ENCODE measurements around the gene ASXL2.

Gene ASXL2

DNA sequence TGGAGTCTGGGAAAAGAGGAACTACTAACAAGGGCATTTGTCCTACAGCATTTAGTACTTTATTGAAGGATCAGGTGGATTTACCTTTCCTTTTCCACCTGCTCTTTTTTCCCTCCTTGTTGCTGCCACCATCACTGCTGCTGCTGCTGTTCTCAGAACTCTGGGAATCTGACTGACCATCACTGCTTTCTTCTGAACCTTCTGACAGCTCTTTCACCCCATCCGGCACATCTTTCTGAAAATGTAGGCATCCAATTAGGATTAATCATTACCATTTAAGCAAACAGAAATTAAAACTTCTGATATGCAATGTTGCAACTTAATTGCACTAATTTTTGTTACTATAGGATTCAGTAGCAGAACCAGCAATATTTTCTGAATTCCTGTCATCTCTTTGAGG lies 79.0 kb downstream of the ASXL2 start:
- H3K9ac ChIP-seq (ENCODE audit: low read depth, low read length, poor library complexity, severe bottlenecking) = no peak overlapping the region
- H3K79me2 ChIP-seq (ENCODE audit: insufficient read depth, low read length) = peaks cover 7% of the 10 kb centered on the region

DNA sequence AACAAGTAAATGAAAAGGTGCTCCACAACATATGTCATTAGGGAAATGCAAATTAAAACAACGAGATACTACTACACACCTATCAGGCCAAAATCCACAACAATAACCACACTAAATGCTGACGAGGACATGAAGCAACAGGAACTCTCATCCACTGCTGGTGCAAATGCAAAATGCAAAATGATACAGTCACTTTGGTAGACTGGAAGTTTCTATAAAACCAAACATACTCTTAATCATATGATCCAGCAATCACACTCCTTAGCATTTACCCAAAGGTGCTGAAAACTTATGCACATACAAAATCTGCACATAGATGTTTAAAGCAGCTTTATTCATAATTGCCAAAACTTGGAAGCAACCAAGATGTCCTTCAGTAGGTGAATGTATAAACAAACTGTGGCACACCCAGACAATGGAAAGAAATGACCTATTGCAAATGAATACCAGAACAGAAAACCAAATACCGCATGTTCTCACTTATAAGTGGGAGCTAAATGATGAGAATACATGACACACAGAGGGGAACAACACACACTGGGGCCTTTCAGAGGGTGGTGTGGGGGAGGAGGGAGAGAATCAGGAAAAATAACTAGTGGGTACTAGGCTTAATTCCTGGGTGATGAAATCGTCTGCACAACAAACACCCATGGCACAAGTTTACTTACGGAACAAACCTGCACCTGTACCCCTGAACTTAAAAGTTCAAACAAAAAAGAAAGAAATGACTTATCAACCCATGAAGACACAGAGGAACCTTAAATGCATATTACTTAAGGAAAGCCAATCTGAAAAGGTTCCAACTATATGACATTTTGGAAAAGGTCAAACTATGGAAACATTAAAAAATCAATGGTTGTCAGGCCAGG lies 80.4 kb downstream of the ASXL2 start:
- no peak for TF ChIP-seq CTCF (conservative IDR thresholded peaks at IDR 0.05; ENCODE audit: low read length)
- TF ChIP-seq EZH2phosphoT487 (IDR thresholded peaks at IDR 0.05; ENCODE audit: borderline replicate concordance) = no peak
- Histone ChIP-seq H3K27me3 (ENCODE audit: insufficient read depth, low read length, poor library complexity, severe bottlenecking) (no peaks in the 10 kb centered on the region), H2AFZ (ENCODE audit: low read length) (no peak overlapping the region), H3F3A (ENCODE audit: low read depth) (no peaks in the 10 kb centered on the region), H3K4me2 (ENCODE audit: low read depth, low read length, poor library complexity, severe bottlenecking) (no peak overlapping the region), H4K20me1 (ENCODE audit: insufficient read depth, low read length, poor library complexity, severe bottlenecking) (peaks cover 7% of the 10 kb centered on the region), H3K79me2 (ENCODE audit: insufficient read depth, low read length) (peaks cover 17% of the 10 kb centered on the region), H3K36me3 (ENCODE audit: insufficient read depth, low read length) (peaks cover 31% of the 10 kb centered on the region), H3K4me3 (ENCODE audit: low read length, poor library complexity, severe bottlenecking) (no peak overlapping the region), H3K9ac (ENCODE audit: low read depth, low read length, poor library complexity, severe bottlenecking) (no peak overlapping the region), H3K4me1 (ENCODE audit: insufficient read depth, low read length, poor library complexity, severe bottlenecking) (peaks cover 29% of the 10 kb centered on the region), H3K9me3 (ENCODE audit: insufficient read depth, low read depth, low read length) (no peaks in the 10 kb centered on the region), H3K9me2 (replicated peaks; ENCODE audit: low read depth, low read length) (no peaks in the 10 kb centered on the region)

More for the DNA sequence above, 79.0 kb downstream of the ASXL2 start:
- peaks cover 45% of the 10 kb centered on the region for H3K36me3 ChIP-seq (ENCODE audit: insufficient read depth, low read length)
- H4K20me1 ChIP-seq (ENCODE audit: insufficient read depth, low read length, poor library complexity, severe bottlenecking) = peaks cover 1% of the 10 kb centered on the region
- no peaks in the 10 kb centered on the region for H3K9me2 ChIP-seq (replicated peaks; ENCODE audit: low read depth, low read length)
- H3F3A ChIP-seq (ENCODE audit: low read depth) = no peaks in the 10 kb centered on the region
- H3K4me1 ChIP-seq (ENCODE audit: insufficient read depth, low read length, poor library complexity, severe bottlenecking) = peaks cover 18% of the 10 kb centered on the region
- H3K27me3 ChIP-seq (ENCODE audit: insufficient read depth, low read length, poor library complexity, severe bottlenecking) = no peaks in the 10 kb centered on the region
- no peak overlapping the region for H3K4me3 ChIP-seq (ENCODE audit: low read length, poor library complexity, severe bottlenecking)
- no peaks in the 10 kb centered on the region for H3K9me3 ChIP-seq (ENCODE audit: insufficient read depth, low read depth, low read length)
- TF ChIP-seq EZH2phosphoT487 (IDR thresholded peaks at IDR 0.05; ENCODE audit: borderline replicate concordance) = no peak
- no peak for TF ChIP-seq CTCF (conservative IDR thresholded peaks at IDR 0.05; ENCODE audit: low read length)
- no peak overlapping the region for H2AFZ ChIP-seq (ENCODE audit: low read length)
- H3K4me2 ChIP-seq (ENCODE audit: low read depth, low read length, poor library complexity, severe bottlenecking) = no peak overlapping the region

GRCh38 chr2:25794544-25795276 lies 83.6 kb downstream of the ASXL2 start:
- TF ChIP-seq EZH2phosphoT487 (IDR thresholded peaks at IDR 0.05; ENCODE audit: borderline replicate concordance) = no peak
- TF ChIP-seq CTCF (conservative IDR thresholded peaks at IDR 0.05; ENCODE audit: low read length) = no peak
- Histone ChIP-seq H3K4me2 (ENCODE audit: low read depth, low read length, poor library complexity, severe bottlenecking) (peak overlapping the region; percentile 59), H3K9me2 (replicated peaks; ENCODE audit: low read depth, low read length) (no peaks in the 10 kb centered on the region), H4K20me1 (ENCODE audit: insufficient read depth, low read length, poor library complexity, severe bottlenecking) (peaks cover 7% of the 10 kb centered on the region), H3K27me3 (ENCODE audit: insufficient read depth, low read length, poor library complexity, severe bottlenecking) (no peaks in the 10 kb centered on the region), H3F3A (ENCODE audit: low read depth) (no peaks in the 10 kb centered on the region), H3K9me3 (ENCODE audit: insufficient read depth, low read depth, low read length) (no peaks in the 10 kb centered on the region), H3K79me2 (ENCODE audit: insufficient read depth, low read length) (peaks cover 17% of the 10 kb centered on the region), H3K4me1 (ENCODE audit: insufficient read depth, low read length, poor library complexity, severe bottlenecking) (peaks cover 29% of the 10 kb centered on the region), H3K9ac (ENCODE audit: low read depth, low read length, poor library complexity, severe bottlenecking) (no peak overlapping the region), H3K4me3 (ENCODE audit: low read length, poor library complexity, severe bottlenecking) (peak overlapping the region; percentile 58), H2AFZ (ENCODE audit: low read length) (no peak overlapping the region), H3K36me3 (ENCODE audit: insufficient read depth, low read length) (peaks cover 28% of the 10 kb centered on the region)
